ENCODE data around the gene GSDME.

Gene GSDME

GRCh38 chr7:24704311-24704710 is 53.0 kb downstream of the GSDME start:
- DNase-seq (ENCODE audit: low spot score): no peak

DNA sequence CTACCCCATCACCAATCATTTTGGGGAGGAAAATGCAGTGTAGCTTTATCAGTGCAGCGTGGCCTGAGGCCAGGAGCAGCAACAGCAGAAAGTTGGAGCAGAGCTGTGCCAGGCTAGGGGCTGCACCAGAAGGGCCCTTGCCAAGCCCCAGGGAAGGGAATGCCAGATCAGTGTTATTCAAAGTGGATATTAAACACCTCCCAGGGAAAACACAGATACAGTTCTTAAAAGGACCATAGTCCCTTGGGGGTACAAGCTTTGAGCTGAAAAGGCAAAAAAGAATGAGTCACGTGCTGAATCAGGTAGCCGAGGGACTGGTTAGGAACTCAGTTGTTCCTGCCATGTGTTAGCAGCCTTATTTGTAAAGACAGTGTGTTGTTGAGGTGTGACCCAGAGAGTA is 54.0 kb downstream of the GSDME start:
- no peak for DNase-seq (ENCODE audit: low spot score)

- no peak for DNase-seq (ENCODE audit: low spot score)
Measured at GRCh38 chr7:24702755-24703154, 54.5 kb downstream of the GSDME start.

DNA sequence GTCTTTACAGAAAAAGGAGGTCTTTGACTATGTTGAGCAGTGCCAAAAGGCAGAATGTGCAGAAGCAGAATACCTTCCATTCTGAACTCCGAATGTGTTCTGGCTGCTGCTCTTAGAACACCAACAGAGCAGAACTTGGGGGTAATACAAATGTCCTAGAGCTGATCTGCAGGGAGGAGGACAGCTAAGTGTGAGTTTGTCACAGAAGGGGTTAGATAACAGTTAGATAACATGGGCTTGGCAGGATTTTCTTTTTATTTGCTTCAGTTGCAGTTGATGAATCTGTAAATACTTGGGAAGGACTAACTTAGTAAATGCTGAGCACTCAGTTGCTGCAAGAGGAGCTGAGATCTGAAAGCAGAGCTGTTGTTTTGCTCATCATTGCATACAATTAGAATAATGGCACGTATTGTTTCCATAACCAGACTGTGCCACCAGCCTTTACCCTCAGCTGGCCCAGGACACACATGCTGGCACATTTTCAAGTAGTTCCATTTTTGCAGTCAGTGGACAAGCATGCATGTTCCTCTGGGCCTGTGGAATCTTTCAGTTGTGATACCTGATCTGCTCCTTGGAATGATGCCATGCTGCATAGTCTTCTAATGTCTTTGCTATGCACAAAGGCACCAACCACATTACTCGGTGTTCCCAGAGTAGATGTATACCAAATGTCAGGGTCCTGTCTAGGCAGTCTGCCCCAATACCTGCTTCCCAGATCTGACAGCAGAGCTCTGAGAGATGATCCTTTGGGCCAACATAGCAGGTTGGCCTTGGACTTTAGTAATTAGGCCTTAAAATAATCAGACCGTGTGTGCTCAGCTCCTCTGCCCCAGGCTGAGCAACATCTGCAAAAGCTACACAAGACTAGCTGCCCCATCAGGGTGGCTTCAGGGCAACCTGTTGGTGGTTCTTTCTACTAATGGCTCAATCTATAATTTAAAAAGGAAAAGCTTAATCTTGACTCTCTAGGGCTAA is 55.7 kb downstream of the GSDME start:
- DNase-seq (ENCODE audit: low spot score): no peak

GRCh38 chr7:24700521-24701260 is 56.6 kb downstream of the GSDME start:
- no peak for DNase-seq (ENCODE audit: low spot score)

GRCh38 chr7:24698531-24699266 is 58.6 kb downstream of the GSDME start:
- no peak for DNase-seq (ENCODE audit: low spot score)

DNA sequence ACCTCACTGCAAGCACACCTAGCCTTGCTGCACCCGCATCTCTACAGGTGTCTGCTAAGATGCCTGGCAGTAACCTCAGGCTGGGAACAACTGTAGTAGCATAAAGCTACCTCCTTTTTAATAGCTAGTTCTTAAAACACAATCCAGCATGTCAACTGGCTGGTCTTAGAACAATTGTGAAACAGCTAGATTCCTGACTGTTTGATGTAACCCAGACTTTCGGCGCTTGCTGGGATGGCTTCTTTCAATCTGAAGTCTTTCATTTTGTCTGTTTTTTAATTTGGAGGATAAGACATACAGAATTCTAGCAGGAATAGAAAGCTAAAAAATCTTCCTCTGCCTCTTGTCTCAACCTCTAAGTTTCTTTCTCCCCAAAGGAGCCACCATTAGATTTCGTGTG is 59.8 kb downstream of the GSDME start:
- no peak for DNase-seq (ENCODE audit: low spot score)

GRCh38 chr7:24692592-24692991 is 64.7 kb downstream of the GSDME start:
- no peak for DNase-seq (ENCODE audit: low spot score)

- no peak for DNase-seq (ENCODE audit: low spot score)
Measured at GRCh38 chr7:24690251-24690650, 67.0 kb downstream of the GSDME start.

DNA sequence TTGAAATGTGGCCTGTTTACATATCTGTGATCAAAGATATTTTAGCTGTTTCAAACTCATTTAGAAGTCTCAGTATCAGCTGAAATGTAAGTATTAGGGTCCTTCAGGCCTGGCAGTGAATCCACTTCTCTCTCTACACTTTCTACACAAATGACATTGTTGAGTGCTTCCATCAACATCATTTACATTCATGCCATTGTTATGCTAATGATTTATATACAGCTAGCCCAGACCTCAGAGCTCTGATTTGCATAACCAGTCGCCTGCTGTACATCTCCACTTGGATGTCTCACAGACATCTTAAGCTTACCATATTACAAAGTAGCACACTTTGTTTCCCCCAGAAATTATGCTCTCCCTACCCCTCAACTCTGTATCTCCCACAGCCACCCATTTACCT is 71.6 kb downstream of the GSDME start:
- DNase-seq (ENCODE audit: low spot score): no peak

DNA sequence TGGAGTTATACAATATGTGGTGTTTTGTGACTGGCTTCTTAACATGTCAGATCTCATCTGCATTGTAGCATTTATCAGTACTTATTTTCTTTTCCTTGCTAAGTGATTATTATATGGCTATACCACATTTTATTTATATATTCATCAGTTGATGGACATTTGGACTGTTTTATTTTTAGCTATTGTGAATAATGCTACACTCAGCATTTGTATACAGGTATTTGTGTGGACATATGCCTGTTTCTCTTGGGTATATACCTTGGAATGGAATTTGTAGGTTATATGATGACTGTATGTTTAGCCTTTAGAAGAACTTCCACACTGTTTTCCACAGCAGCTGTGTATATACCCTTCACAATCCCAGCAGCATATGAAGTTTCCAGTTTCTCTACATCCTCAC is 86.5 kb downstream of the GSDME start:
- no peak for DNase-seq (ENCODE audit: low spot score)

GRCh38 chr7:24669971-24670591 is 87.2 kb downstream of the GSDME start:
- DNase-seq (ENCODE audit: low spot score): no peak

GRCh38 chr7:24668927-24669635 is 88.2 kb downstream of the GSDME start:
- DNase-seq (ENCODE audit: low spot score): no peak

DNA sequence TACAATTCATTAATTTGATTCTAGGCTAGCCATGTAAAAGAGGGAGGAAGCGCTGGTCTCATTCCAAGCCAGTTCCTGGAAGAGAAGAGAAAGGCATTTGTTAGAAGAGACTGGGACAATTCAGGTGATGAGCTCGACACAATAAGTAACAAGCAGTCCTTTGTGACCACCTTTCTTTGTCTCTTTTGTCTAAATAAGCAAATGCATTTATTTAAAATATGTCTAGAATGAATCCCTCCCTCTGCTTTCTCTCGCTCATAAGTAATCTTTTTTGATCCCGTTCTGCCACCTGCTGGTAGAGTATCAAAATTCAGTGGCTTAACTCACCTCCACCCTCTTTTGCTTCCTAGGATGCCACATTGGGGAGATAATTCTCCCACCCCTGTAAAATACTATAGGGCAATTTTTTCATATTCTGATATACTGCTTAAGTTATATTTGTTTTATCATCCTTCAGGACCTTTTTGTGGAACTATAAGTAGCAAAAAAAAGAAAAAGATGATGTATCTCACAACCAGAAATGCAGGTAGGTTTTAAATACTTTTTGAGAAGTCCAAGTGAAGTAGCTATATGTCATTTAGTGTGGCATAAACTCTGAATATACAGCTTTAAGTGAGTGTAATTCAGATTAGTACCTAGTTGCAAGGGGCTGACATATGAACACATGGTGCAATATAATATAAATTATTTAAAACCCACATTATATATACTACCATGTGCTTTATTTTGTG is 91.5 kb downstream of the GSDME start:
- peak; percentile 19 for DNase-seq (ENCODE audit: low spot score)

- no peak for DNase-seq (ENCODE audit: low spot score)
Measured at GRCh38 chr7:24660546-24660945, 96.7 kb downstream of the GSDME start.

DNA sequence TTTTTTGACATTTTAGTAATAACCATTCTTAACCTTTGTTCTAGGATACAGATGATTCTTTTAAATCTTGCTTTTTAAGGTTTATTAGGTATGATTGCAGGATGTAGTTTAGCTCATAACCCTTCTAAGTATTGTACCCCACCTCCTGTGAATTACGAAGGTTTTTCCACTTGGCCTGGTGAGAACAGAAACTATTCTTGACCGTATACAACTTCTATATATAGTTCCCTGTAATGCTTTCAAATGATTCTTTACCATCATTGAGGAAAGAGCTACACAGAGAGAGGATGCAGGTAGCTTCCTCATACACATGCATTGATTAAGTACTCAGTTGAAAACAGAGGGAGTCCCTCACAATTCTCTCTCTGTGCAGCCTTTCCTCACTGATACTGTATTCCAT is 97.8 kb downstream of the GSDME start:
- no peak for DNase-seq (ENCODE audit: low spot score)

DNA sequence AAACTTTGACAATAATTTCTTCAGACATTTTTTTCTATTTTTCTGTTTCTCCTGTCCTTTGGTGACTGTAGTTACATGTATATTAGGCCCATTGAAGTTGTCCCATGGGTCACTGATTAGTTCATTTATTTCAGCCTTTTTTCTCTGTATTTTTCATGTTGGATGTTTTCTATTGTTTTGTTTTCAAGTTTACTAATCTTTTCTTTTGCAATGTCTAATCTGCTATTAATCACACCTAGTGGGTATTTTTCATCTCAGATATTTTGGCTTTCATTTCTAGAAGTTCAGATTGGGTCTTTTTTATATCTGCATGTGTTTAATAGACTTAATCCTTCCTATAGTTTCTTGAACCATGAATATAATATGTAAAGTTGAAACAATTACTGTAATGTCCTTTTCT is 99.3 kb downstream of the GSDME start:
- DNase-seq (ENCODE audit: low spot score): no peak

GRCh38 chr7:24656608-24657007 is 100.7 kb downstream of the GSDME start:
- no peak for DNase-seq (ENCODE audit: low spot score)

- no peak for DNase-seq (ENCODE audit: low spot score)
Measured at GRCh38 chr7:24654305-24654704, 103.0 kb downstream of the GSDME start.

DNA sequence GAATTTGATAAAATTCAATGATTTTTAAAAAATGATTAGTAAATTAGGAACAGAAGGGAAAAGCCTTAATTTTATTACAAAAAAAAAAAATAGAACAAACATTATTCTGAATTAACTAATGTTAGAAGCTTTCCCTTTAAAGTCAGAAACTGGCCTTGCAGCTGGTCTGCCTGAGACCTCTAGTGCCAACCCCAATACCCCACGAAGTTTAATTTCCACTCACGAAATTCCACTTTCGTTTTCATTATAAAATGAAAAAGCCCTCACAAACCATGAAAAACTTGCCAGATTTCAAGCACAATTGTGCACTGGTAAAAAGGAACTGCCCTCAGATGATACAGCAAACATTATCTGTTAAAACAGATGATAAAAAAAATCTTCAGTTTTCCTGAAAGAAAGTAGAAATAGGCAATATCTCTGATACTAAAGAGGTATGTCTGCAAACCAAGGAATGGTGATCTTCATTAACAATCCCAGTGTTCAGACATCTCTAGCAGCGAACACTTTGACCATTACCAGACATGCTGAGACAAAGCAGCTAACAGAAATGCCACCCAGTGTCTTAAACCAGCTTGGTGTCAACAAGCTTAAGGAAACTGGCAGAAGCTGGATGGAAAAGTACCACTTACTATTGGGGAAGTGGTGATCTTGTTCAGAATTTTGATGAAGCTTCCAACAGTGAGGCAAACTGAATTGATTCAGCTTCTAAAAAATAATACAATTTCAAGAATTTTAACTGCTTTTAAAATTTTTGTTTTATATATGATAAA is 103.8 kb downstream of the GSDME start:
- DNase-seq (ENCODE audit: low spot score): no peak

Data from HuH-7.5 (cell line).